ENCODE data around the gene CHST11.

- TF ChIP-seq BHLHE40 (IDR thresholded peaks at IDR 0.05; ENCODE audit: low read depth, low read length) = peak; percentile 51; the same call in 1 of the 2 replicates
- no peak for TF ChIP-seq CTCF (conservative IDR thresholded peaks at IDR 0.05; ENCODE audit: low read depth, low read length)
- no peak for TF ChIP-seq POLR2A (IDR thresholded peaks at IDR 0.05; ENCODE audit: low read depth, low read length)
- no peak for TF ChIP-seq USF2 (IDR thresholded peaks at IDR 0.05; ENCODE audit: low read depth, low read length)
- TF ChIP-seq RAD21 (IDR thresholded peaks at IDR 0.05; ENCODE audit: low read length) = no peak
- TF ChIP-seq RCOR1 (IDR thresholded peaks at IDR 0.05; ENCODE audit: insufficient replicate concordance, low read length) = no peak
- TF ChIP-seq RFX5 (IDR thresholded peaks at IDR 0.05; ENCODE audit: low read depth, low read length) = no peak
- TF ChIP-seq MAFK (IDR thresholded peaks at IDR 0.05; ENCODE audit: low read depth, low read length) = no peak
- TF ChIP-seq CEBPB (IDR thresholded peaks at IDR 0.05; ENCODE audit: low read depth, low read length) = peak; percentile 20; the same call in 1 of the 2 replicates
- TF ChIP-seq NFE2L2 (IDR thresholded peaks at IDR 0.05; ENCODE audit: low read depth, low read length) = no peak
- no peak for TF ChIP-seq SMC3 (IDR thresholded peaks at IDR 0.05; ENCODE audit: low read depth, low read length)
- no peak for TF ChIP-seq ELK1 (IDR thresholded peaks at IDR 0.05; ENCODE audit: borderline replicate concordance, low read depth, low read length)
- TF ChIP-seq CHD1 (IDR thresholded peaks at IDR 0.05; ENCODE audit: low read depth, low read length) = no peak
These were observed 121.7 kb downstream of the CHST11 start for GRCh38 chr12:104578453-104578852.
